Vagina (tissue), 2 donors: Measurements from ENCODE around the gene OR1M1. TPM values are rescaled to one million over a fixed set of nuclear protein-coding genes. Genes with fewer than 3 reads are reported as not detected.

ENCODE experiments used
- DNase-seq, 2 donors: peaks; one replicate each; pipeline ENCODE4 v3.0.0-alpha.2; 2017; ENCODE audit errors: extremely low spot score in 2 of 2
- H3K27ac ChIP-seq: fragments of 200-600 bp; sonication (generic); one replicate; pipeline ENCODE4 v1.5.1; 2019
- H3K27me3 ChIP-seq: fragments of 200-600 bp; sonication (generic); one replicate; pipeline ENCODE4 v1.5.1; 2019
- H3K36me3 ChIP-seq, 2 donors: fragments of 200-600 bp; sonication (generic); one replicate each; pipeline ENCODE4 v1.5.1; 2017 to 2019
- H3K4me1 ChIP-seq: fragments of 200-600 bp; sonication (generic); one replicate; pipeline ENCODE4 v1.5.1; 2019
- H3K4me3 ChIP-seq, 2 donors: fragments of 200-600 bp; sonication (generic); 1 replicate in 1 of 2; 2 replicates in 1 of 2; pipeline ENCODE4 v1.5.1; 2016 to 2019
- H3K9me3 ChIP-seq: fragments of 200-600 bp; sonication (generic); one replicate; pipeline ENCODE4 v1.5.1; 2019
- POLR2A ChIP-seq, 2 donors: fragments of 450-650 bp; IDR thresholded peaks; one replicate each; pipeline ENCODE4 v1.6.1; 2017; ENCODE audit warnings: antibody characterized with exemption in 2 of 2, mild to moderate bottlenecking in 2 of 2, moderate library complexity in 2 of 2
- POLR2AphosphoS5 ChIP-seq, 2 donors: sonication (generic); formaldehyde crosslinking; IDR thresholded peaks; one replicate each; pipeline ENCODE4 v1.9.0; 2017; ENCODE audit warnings: antibody characterized with exemption in 2 of 2, mild to moderate bottlenecking in 2 of 2, low read depth in 1 of 2; ENCODE audit not compliant: insufficient read depth in 1 of 2
- intact Hi-C: fragments of 100-400 bp; cut with DNase I; formaldehyde crosslinking; loops from one replicate; pipeline ENCODE4 v1.15.1; 2023
- total RNA-seq: library from RNA; depleted of rRNA; stranded (reverse); fragments of >200 nt; gene quantifications from one replicate; pipeline ENCODE4 v1.2.3, GENCODE V29; 2016
- TF ChIP-seq, protein P1 (sequence below), 3 experiments: fragments of 450-650 bp in 2 of 3; fragments of 200-600 bp in 1 of 3; sonication (generic) in 1 of 3; IDR thresholded peaks; one replicate each; pipeline ENCODE4 v1.5.1; 2017 to 2019; ENCODE audit warnings: antibody characterized with exemption in 3 of 3, mild to moderate bottlenecking in 2 of 3, moderate library complexity in 2 of 3

OR1M1 gene
- total RNA-seq, 1 donor from 2014 or later: not detected

GRCh38 chr19:9075064-9075949 is 11.6 kb upstream of the OR1M1 start:
- no peak for DNase-seq
- no peak overlapping the region for H3K27ac ChIP-seq
- peaks cover 12% of the 10 kb centered on the region for H3K4me1 ChIP-seq
- peak in 1 of 2 donors; percentile 18 for TF ChIP-seq POLR2AphosphoS5 (IDR thresholded peaks at IDR 0.05; ENCODE audit: insufficient read depth in 1 of 2, low read depth in 1 of 2)
- TF ChIP-seq, protein P1, sequence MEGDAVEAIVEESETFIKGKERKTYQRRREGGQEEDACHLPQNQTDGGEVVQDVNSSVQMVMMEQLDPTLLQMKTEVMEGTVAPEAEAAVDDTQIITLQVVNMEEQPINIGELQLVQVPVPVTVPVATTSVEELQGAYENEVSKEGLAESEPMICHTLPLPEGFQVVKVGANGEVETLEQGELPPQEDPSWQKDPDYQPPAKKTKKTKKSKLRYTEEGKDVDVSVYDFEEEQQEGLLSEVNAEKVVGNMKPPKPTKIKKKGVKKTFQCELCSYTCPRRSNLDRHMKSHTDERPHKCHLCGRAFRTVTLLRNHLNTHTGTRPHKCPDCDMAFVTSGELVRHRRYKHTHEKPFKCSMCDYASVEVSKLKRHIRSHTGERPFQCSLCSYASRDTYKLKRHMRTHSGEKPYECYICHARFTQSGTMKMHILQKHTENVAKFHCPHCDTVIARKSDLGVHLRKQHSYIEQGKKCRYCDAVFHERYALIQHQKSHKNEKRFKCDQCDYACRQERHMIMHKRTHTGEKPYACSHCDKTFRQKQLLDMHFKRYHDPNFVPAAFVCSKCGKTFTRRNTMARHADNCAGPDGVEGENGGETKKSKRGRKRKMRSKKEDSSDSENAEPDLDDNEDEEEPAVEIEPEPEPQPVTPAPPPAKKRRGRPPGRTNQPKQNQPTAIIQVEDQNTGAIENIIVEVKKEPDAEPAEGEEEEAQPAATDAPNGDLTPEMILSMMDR (IDR thresholded peaks at IDR 0.05): no peak
- H3K36me3 ChIP-seq: no peaks in the 10 kb centered on the region
- intact Hi-C loops: loop anchor here (10.0 kb wide), 1 partner anchor 421 kb away; no protein-coding TSS in a partner anchor
- H3K27me3 ChIP-seq: no peaks in the 10 kb centered on the region
- H3K9me3 ChIP-seq: no peaks in the 10 kb centered on the region
- H3K4me3 ChIP-seq: no peak overlapping the region

- H3K9me3 ChIP-seq: no peaks in the 10 kb centered on the region
- H3K4me1 ChIP-seq: peaks cover 12% of the 10 kb centered on the region
- no peaks in the 10 kb centered on the region for H3K27me3 ChIP-seq
- H3K36me3 ChIP-seq: no peaks in the 10 kb centered on the region
- no peak for DNase-seq
- no peak overlapping the region for H3K4me3 ChIP-seq
- H3K27ac ChIP-seq: no peak overlapping the region
- intact Hi-C loops: loop anchor here (10.0 kb wide), 1 partner anchor 422 kb away; no protein-coding TSS in a partner anchor
- TF ChIP-seq POLR2A (IDR thresholded peaks at IDR 0.05): no peak
- TF ChIP-seq, protein P1 (IDR thresholded peaks at IDR 0.05): no peak
- TF ChIP-seq POLR2AphosphoS5 (IDR thresholded peaks at IDR 0.05; ENCODE audit: insufficient read depth in 1 of 2, low read depth in 1 of 2): no peak
Measured at GRCh38 chr19:9076901-9077300, 10.0 kb upstream of the OR1M1 start.

- intact Hi-C loops: loop anchor here (10.0 kb wide), 1 partner anchor 424 kb away; no protein-coding TSS in a partner anchor
- H3K36me3 ChIP-seq: no peaks in the 10 kb centered on the region
- no peaks in the 10 kb centered on the region for H3K9me3 ChIP-seq
- H3K27me3 ChIP-seq: no peaks in the 10 kb centered on the region
- DNase-seq: no peak
- peaks cover 12% of the 10 kb centered on the region for H3K4me1 ChIP-seq
- no peak overlapping the region for H3K27ac ChIP-seq
- TF ChIP-seq POLR2A (IDR thresholded peaks at IDR 0.05) (no peak), POLR2AphosphoS5 (IDR thresholded peaks at IDR 0.05; ENCODE audit: insufficient read depth in 1 of 2, low read depth in 1 of 2) (no peak)
- TF ChIP-seq, protein P1 (IDR thresholded peaks at IDR 0.05): no peak
- H3K4me3 ChIP-seq: no peak overlapping the region
Measured at GRCh38 chr19:9078651-9079050, 8.2 kb upstream of the OR1M1 start.

DNA sequence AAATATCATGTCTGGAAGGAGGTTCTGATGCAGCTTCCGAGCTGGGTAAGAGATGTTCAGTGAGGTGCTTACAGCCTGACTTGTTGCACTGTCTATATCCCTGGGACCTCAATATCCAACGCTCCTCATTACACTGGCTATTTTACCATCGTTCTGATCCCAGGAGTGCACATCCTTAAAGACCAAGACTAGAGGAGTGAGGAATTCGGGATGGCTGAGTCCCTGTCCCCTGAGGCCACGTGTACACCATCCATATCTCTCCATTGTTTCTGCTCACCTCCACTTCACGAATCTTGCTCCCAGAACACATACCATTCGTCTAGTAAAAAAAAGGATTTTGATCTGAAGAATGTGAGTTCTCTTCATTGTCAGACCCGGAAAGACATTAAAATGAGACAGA is 20.5 kb downstream of the OR1M1 start, which contains the start of gene OR7G2:
Gene OR7G2, minus strand, starts transcription at position 101 of the 400 bp plus-strand sequence. CDS start 4,232 bp downstream, outside the sequence.
- Histone ChIP-seq H3K27ac (no peak within 1 kb of the TSS), H3K4me3 (no peak within 1 kb of the TSS), H3K27me3 (no peaks in the 10 kb centered on the region), H3K36me3 (no peaks in the 10 kb centered on the region), H3K4me1 (no peaks in the 10 kb centered on the region), H3K9me3 (no peaks in the 10 kb centered on the region)
- TF ChIP-seq, protein P1 (IDR thresholded peaks at IDR 0.05): no peak
- no peak for TF ChIP-seq POLR2AphosphoS5 (IDR thresholded peaks at IDR 0.05; ENCODE audit: insufficient read depth in 1 of 2, low read depth in 1 of 2)
- no peak for TF ChIP-seq POLR2A (IDR thresholded peaks at IDR 0.05)
- intact Hi-C loops: no loop called here
- DNase-seq: no peak

- no peak overlapping the region for H3K4me3 ChIP-seq
- no peaks in the 10 kb centered on the region for H3K9me3 ChIP-seq
- no peak for TF ChIP-seq POLR2AphosphoS5 (IDR thresholded peaks at IDR 0.05; ENCODE audit: insufficient read depth in 1 of 2, low read depth in 1 of 2)
- no peak for TF ChIP-seq POLR2A (IDR thresholded peaks at IDR 0.05)
- TF ChIP-seq, protein P1 (IDR thresholded peaks at IDR 0.05): no peak
- H3K4me1 ChIP-seq: no peaks in the 10 kb centered on the region
- H3K27me3 ChIP-seq: no peaks in the 10 kb centered on the region
- no peak overlapping the region for H3K27ac ChIP-seq
- intact Hi-C loops: no loop called here
- DNase-seq: no peak
- no peaks in the 10 kb centered on the region for H3K36me3 ChIP-seq
Measured at GRCh38 chr19:9109959-9110358, 23.1 kb downstream of the OR1M1 start.
